ENCODE data around the gene UBL7. TPM values are rescaled to one million over a fixed set of nuclear protein-coding genes. Genes with fewer than 3 reads are reported as not detected.
"Not testable (repeated sequence)": the region's sequence is repeated elsewhere in the genome, so short reads cannot be mapped to it uniquely, and the experiment has no call there.

UBL7 gene
- total and polyA plus RNA-seq, 2 experiments from 2014 or later, result 70.4 to 78.6 TPM

- Histone ChIP-seq H3K36me3 (ENCODE audit: low read depth) (no peaks in the 10 kb centered on the region), H3K4me1 (ENCODE audit: insufficient read depth) (no peaks in the 10 kb centered on the region), H3K27me3 (replicated peaks; ENCODE audit: insufficient read depth) (no peaks in the 10 kb centered on the region), H3K9me2 (ENCODE audit: insufficient read depth) (no peaks in the 10 kb centered on the region), H3K27ac (no peak overlapping the region), H2AFZ (no peak overlapping the region), H4K20me1 (ENCODE audit: insufficient read depth) (no peaks in the 10 kb centered on the region), H3K9me3 (ENCODE audit: low read depth) (no peaks in the 10 kb centered on the region), H3K4me3 (no peak overlapping the region), H3K79me2 (ENCODE audit: insufficient read depth) (no peaks in the 10 kb centered on the region), H3K4me2 (ENCODE audit: unreplicated experiment) (no peak overlapping the region), H3K9ac (no peak overlapping the region), H3F3A (ENCODE audit: insufficient read depth) (no peaks in the 10 kb centered on the region)
- TF ChIP-seq EZH2phosphoT487 (IDR thresholded peaks at IDR 0.05; ENCODE audit: insufficient read depth, low read depth) (no peak), EZH2 (IDR thresholded peaks at IDR 0.05; ENCODE audit: insufficient read depth, poor library complexity, severe bottlenecking) (no peak)
- WGBS, 2 experiments (ENCODE audit: low coverage in 1 of 2, low lambda C conversion rate in 2 of 2, missing lambda C conversion rate in 2 of 2), result 57 to 64% methylated on average over 3 of the region's 3 CpGs
- peak; percentile 11 for DNase-seq
- in situ Hi-C loops (cut with MboI), result no loop called here
Observed at GRCh38 chr15:74482661-74483060, 21.7 kb upstream of the UBL7 start.

- 95 to 100% methylated on average over 8 to 27 of the region's 27 CpGs for WGBS, 2 experiments (ENCODE audit: low coverage in 1 of 2, low lambda C conversion rate in 2 of 2, missing lambda C conversion rate in 2 of 2)
- H3K4me1 ChIP-seq (ENCODE audit: insufficient read depth); H3F3A ChIP-seq (ENCODE audit: insufficient read depth); H4K20me1 ChIP-seq (ENCODE audit: insufficient read depth); in situ Hi-C loops (cut with MboI); H3K4me3 ChIP-seq; H3K9ac ChIP-seq; H3K4me2 ChIP-seq (ENCODE audit: unreplicated experiment); H3K9me2 ChIP-seq (ENCODE audit: insufficient read depth); H3K9me3 ChIP-seq (ENCODE audit: low read depth); H3K27ac ChIP-seq; H3K79me2 ChIP-seq (ENCODE audit: insufficient read depth); H3K36me3 ChIP-seq (ENCODE audit: low read depth); H2AFZ ChIP-seq; DNase-seq; H3K27me3 ChIP-seq (replicated peaks; ENCODE audit: insufficient read depth): not testable (repeated sequence)
Observed at GRCh38 chr15:74480364-74480763, 19.4 kb upstream of the UBL7 start.

GRCh38 chr15:74471621-74472020 lies 10.7 kb upstream of the UBL7 start:
- H3K4me1 ChIP-seq (ENCODE audit: insufficient read depth); H4K20me1 ChIP-seq (ENCODE audit: insufficient read depth); H3K4me2 ChIP-seq (ENCODE audit: unreplicated experiment); in situ Hi-C loops (cut with MboI); H3K27ac ChIP-seq; H3K9me3 ChIP-seq (ENCODE audit: low read depth); H3K9me2 ChIP-seq (ENCODE audit: insufficient read depth); H3F3A ChIP-seq (ENCODE audit: insufficient read depth); H3K9ac ChIP-seq; H3K79me2 ChIP-seq (ENCODE audit: insufficient read depth); H3K36me3 ChIP-seq (ENCODE audit: low read depth); H2AFZ ChIP-seq; DNase-seq; H3K4me3 ChIP-seq; H3K27me3 ChIP-seq (replicated peaks; ENCODE audit: insufficient read depth): not testable (repeated sequence)
- 94 to 97% methylated on average over 7 of the region's 7 CpGs for WGBS, 2 experiments (ENCODE audit: low coverage in 1 of 2, low lambda C conversion rate in 2 of 2, missing lambda C conversion rate in 2 of 2)

GRCh38 chr15:74470631-74471395 lies 9.9 kb upstream of the UBL7 start:
- no peak overlapping the region for H3K27ac ChIP-seq
- H3K9ac ChIP-seq, result no peak overlapping the region
- no peaks in the 10 kb centered on the region for H3K9me3 ChIP-seq (ENCODE audit: low read depth)
- TF ChIP-seq EZH2 (IDR thresholded peaks at IDR 0.05; ENCODE audit: insufficient read depth, poor library complexity, severe bottlenecking), result no peak
- TF ChIP-seq EZH2phosphoT487 (IDR thresholded peaks at IDR 0.05; ENCODE audit: insufficient read depth, low read depth), result no peak
- H3K9me2 ChIP-seq (ENCODE audit: insufficient read depth), result no peaks in the 10 kb centered on the region
- H3K36me3 ChIP-seq (ENCODE audit: low read depth), result no peaks in the 10 kb centered on the region
- in situ Hi-C loops (cut with MboI), result no loop called here
- H3K4me3 ChIP-seq, result no peak overlapping the region
- H3K4me2 ChIP-seq (ENCODE audit: unreplicated experiment), result no peak overlapping the region
- H3K4me1 ChIP-seq (ENCODE audit: insufficient read depth), result no peaks in the 10 kb centered on the region
- no peaks in the 10 kb centered on the region for H3K27me3 ChIP-seq (replicated peaks; ENCODE audit: insufficient read depth)
- H2AFZ ChIP-seq, result no peak overlapping the region
- H3K79me2 ChIP-seq (ENCODE audit: insufficient read depth), result no peaks in the 10 kb centered on the region
- no peak for DNase-seq
- no peaks in the 10 kb centered on the region for H3F3A ChIP-seq (ENCODE audit: insufficient read depth)
- WGBS, 2 experiments (ENCODE audit: low coverage in 1 of 2, low lambda C conversion rate in 2 of 2, missing lambda C conversion rate in 2 of 2), result 93 to 98% methylated on average over 12 of the region's 12 CpGs
- no peaks in the 10 kb centered on the region for H4K20me1 ChIP-seq (ENCODE audit: insufficient read depth)

Data from GM23248 (cell line).